Activated CD8-positive, alpha-beta T cell treated with anti-CD3 and anti-CD28 coated beads for 36 hours (primary cell): ENCODE data around the gene ZDHHC17. TPM values are rescaled to one million over a fixed set of nuclear protein-coding genes. Genes with fewer than 3 reads are reported as not detected.

Source experiments
- ATAC-seq: fragments of 200-7000 bp; cut with Tn5 transposase; one replicate; pipeline ENCODE4 v1.10.0; 2021; ENCODE audit warnings: mild to moderate bottlenecking, moderate library complexity
- CTCF ChIA-PET: fragments of 350-600 bp; sonication (Branson Sonifier 250); formaldehyde crosslinking; loops from one replicate; lab custom pipeline; 2021; ENCODE audit warnings: antibody characterized with exemption; lab: Charles Lee
- POLR2A ChIA-PET: fragments of 350-600 bp; sonication (Branson Sonifier 250); formaldehyde crosslinking; loops from one replicate; lab custom pipeline; 2021; ENCODE audit warnings: antibody characterized with exemption; lab: Charles Lee
- DNase-seq: peaks from one replicate; pipeline ENCODE4 v3.0.0-alpha.2; 2020
- H3K27ac Mint-ChIP-seq: one replicate; pipeline ENCODE4 v1.8.0; 2021; ENCODE audit warnings: mild to moderate bottlenecking, mixed read lengths
- H3K27me3 Mint-ChIP-seq: one replicate; pipeline ENCODE4 v1.8.0; 2021; ENCODE audit warnings: mixed read lengths
- H3K36me3 Mint-ChIP-seq: one replicate; pipeline ENCODE4 v1.8.0; 2021; ENCODE audit warnings: low read depth, mixed read lengths
- H3K4me1 Mint-ChIP-seq: one replicate; pipeline ENCODE4 v1.8.0; 2021; ENCODE audit warnings: low read depth, mixed read lengths
- H3K4me3 Mint-ChIP-seq: one replicate; pipeline ENCODE4 v1.8.0; 2021; ENCODE audit warnings: mild to moderate bottlenecking, moderate library complexity, mixed read lengths
- H3K9me3 Mint-ChIP-seq: one replicate; pipeline ENCODE4 v1.8.0; 2021; ENCODE audit warnings: mixed read lengths
- intact Hi-C: fragments of 100-400 bp; cut with micrococcal nuclease; formaldehyde crosslinking; loops from one replicate; pipeline ENCODE4 v1.10.0; 2022
- total RNA-seq, 2 experiments: library from RNA; stranded (reverse); gene quantifications; one replicate each; pipeline ENCODE4 v1.2.3, GENCODE V29; 2021
- TF ChIP-seq, protein P1 (sequence below): fragments of 200-600 bp; IDR thresholded peaks from one replicate; pipeline ENCODE4 v1.8.0; 2022; ENCODE audit warnings: antibody characterized with exemption, mild to moderate bottlenecking

ZDHHC17 gene
- total RNA-seq, 2 experiments from 2014 or later, result 20.8 to 22.4 TPM

GRCh38 chr12:76836633-76837032, 72.7 kb downstream of the ZDHHC17 start:
- CTCF ChIA-PET, result no interaction called here
- Mint-ChIP-seq H3K4me1 (no peaks in the 10 kb centered on the region), H3K9me3 (no peaks in the 10 kb centered on the region), H3K27me3 (no peaks in the 10 kb centered on the region), H3K36me3 (peaks cover 8% of the 10 kb centered on the region), H3K4me3 (no peak overlapping the region), H3K27ac (no peak overlapping the region)
- TF ChIP-seq, protein P1, sequence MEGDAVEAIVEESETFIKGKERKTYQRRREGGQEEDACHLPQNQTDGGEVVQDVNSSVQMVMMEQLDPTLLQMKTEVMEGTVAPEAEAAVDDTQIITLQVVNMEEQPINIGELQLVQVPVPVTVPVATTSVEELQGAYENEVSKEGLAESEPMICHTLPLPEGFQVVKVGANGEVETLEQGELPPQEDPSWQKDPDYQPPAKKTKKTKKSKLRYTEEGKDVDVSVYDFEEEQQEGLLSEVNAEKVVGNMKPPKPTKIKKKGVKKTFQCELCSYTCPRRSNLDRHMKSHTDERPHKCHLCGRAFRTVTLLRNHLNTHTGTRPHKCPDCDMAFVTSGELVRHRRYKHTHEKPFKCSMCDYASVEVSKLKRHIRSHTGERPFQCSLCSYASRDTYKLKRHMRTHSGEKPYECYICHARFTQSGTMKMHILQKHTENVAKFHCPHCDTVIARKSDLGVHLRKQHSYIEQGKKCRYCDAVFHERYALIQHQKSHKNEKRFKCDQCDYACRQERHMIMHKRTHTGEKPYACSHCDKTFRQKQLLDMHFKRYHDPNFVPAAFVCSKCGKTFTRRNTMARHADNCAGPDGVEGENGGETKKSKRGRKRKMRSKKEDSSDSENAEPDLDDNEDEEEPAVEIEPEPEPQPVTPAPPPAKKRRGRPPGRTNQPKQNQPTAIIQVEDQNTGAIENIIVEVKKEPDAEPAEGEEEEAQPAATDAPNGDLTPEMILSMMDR, result no peak
- ATAC-seq, result no peak
- intact Hi-C loops, result no loop called here
- DNase-seq, result no peak
- POLR2A ChIA-PET, result no interaction called here

DNA sequence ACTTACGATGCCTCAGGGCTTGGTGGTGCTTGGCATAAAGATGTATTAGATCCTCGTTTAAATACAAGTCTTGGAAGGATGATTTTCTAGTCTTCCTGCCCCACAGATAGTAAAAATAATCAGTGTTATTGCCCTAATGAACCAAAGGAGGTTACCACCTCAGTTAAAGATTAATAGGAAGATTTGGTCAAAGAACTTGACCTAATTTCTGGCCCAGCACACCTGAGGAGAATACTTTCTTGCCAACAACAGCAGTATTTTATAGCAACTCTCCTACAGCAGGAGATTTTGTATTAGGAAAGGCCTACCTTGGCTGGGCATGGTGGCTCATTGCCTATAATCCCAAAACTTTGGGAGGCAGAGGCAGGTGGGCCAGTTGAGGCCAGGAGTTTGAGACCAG, 83.3 kb downstream of the ZDHHC17 start:
- Mint-ChIP-seq H3K9me3 (no peaks in the 10 kb centered on the region), H3K27ac (no peak overlapping the region), H3K4me1 (no peaks in the 10 kb centered on the region), H3K36me3 (peaks cover 23% of the 10 kb centered on the region), H3K4me3 (no peak overlapping the region), H3K27me3 (no peaks in the 10 kb centered on the region)
- ChIA-PET POLR2A (no interaction called here), CTCF (no interaction called here)
- ATAC-seq, result no peak
- no peak for DNase-seq
- TF ChIP-seq, protein P1, result no peak
- intact Hi-C loops, result no loop called here

- TF ChIP-seq, protein P1, result no peak
- intact Hi-C loops, result no loop called here
- ATAC-seq, result no peak
- H3K27me3 Mint-ChIP-seq, result no peaks in the 10 kb centered on the region
- CTCF ChIA-PET, result no interaction called here
- H3K27ac Mint-ChIP-seq, result no peak overlapping the region
- H3K4me3 Mint-ChIP-seq, result no peak overlapping the region
- H3K36me3 Mint-ChIP-seq, result peaks cover 28% of the 10 kb centered on the region
- POLR2A ChIA-PET, result no interaction called here
- H3K9me3 Mint-ChIP-seq, result no peaks in the 10 kb centered on the region
- H3K4me1 Mint-ChIP-seq, result no peaks in the 10 kb centered on the region
- DNase-seq, result no peak
Observed at GRCh38 chr12:76848132-76848531, 84.2 kb downstream of the ZDHHC17 start.

- Mint-ChIP-seq H3K27me3 (no peaks in the 10 kb centered on the region), H3K4me1 (no peaks in the 10 kb centered on the region), H3K4me3 (no peak overlapping the region), H3K27ac (no peak overlapping the region), H3K36me3 (peaks cover 35% of the 10 kb centered on the region), H3K9me3 (peaks cover 7% of the 10 kb centered on the region)
- no peak for ATAC-seq
- DNase-seq, result no peak
- ChIA-PET POLR2A (no interaction called here), CTCF (no interaction called here)
- intact Hi-C loops, result no loop called here
- TF ChIP-seq, protein P1, result no peak
Observed at GRCh38 chr12:76852106-76852505, 88.2 kb downstream of the ZDHHC17 start.

GRCh38 chr12:76855271-76855670, 91.4 kb downstream of the ZDHHC17 start:
- Mint-ChIP-seq H3K4me3 (no peak overlapping the region), H3K4me1 (no peaks in the 10 kb centered on the region), H3K36me3 (peaks cover 31% of the 10 kb centered on the region), H3K27ac (no peak overlapping the region), H3K9me3 (peaks cover 9% of the 10 kb centered on the region), H3K27me3 (no peaks in the 10 kb centered on the region)
- ATAC-seq (no peak), DNase-seq (no peak)
- TF ChIP-seq, protein P1, result no peak
- intact Hi-C loops, result no loop called here
- POLR2A ChIA-PET, result no interaction called here
- CTCF ChIA-PET, result no interaction called here
